ENCODE results near the gene OR2AG1. TPM values are rescaled to one million over a fixed set of nuclear protein-coding genes. Genes with fewer than 3 reads are reported as not detected.

OR2AG1 gene, protein sequence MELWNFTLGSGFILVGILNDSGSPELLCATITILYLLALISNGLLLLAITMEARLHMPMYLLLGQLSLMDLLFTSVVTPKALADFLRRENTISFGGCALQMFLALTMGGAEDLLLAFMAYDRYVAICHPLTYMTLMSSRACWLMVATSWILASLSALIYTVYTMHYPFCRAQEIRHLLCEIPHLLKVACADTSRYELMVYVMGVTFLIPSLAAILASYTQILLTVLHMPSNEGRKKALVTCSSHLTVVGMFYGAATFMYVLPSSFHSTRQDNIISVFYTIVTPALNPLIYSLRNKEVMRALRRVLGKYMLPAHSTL
- not detected in 2 replicates for total RNA-seq (2014; rRNA removed; shearing (Covaris generic))
- not detected in 2 replicates for polyA plus RNA-seq (2015; cell fraction: cytosol; rRNA removed)
- not detected in 2 replicates for polyA plus RNA-seq (2015; cell fraction: nucleus; rRNA removed)

DNA sequence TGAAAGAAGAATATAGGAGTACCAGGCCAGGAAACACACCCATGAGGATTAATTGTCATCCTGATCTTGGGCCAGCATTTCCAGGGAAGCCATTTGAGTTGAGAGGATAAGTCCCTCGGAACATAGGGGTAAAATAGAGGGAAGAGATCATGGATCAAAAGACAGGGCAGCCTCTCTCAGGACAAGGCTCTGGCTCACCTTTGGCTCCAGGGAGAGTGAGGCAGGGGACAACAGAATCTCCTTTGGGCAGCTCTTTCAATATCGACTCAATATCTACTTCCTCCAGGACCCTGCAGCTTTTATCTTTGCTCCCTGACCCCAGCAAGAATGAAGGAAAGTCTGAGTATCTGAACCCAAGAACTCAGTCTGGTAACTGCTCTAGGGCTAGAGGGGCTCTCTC, at the start of gene OR2AG1:
OR2AG1 (plus strand) TSS at position 301 of the 400 bp plus-strand sequence. CDS start 2,018 bp downstream, outside the sequence.
- in situ Hi-C loops (cut with HindIII; ENCODE audit: low pct_unique_long_range_greater_than_20kb, low sequenced_read_pairs): no loop called here
- no peak for DNase-seq (ENCODE audit: low read depth, low spot score)

DNA sequence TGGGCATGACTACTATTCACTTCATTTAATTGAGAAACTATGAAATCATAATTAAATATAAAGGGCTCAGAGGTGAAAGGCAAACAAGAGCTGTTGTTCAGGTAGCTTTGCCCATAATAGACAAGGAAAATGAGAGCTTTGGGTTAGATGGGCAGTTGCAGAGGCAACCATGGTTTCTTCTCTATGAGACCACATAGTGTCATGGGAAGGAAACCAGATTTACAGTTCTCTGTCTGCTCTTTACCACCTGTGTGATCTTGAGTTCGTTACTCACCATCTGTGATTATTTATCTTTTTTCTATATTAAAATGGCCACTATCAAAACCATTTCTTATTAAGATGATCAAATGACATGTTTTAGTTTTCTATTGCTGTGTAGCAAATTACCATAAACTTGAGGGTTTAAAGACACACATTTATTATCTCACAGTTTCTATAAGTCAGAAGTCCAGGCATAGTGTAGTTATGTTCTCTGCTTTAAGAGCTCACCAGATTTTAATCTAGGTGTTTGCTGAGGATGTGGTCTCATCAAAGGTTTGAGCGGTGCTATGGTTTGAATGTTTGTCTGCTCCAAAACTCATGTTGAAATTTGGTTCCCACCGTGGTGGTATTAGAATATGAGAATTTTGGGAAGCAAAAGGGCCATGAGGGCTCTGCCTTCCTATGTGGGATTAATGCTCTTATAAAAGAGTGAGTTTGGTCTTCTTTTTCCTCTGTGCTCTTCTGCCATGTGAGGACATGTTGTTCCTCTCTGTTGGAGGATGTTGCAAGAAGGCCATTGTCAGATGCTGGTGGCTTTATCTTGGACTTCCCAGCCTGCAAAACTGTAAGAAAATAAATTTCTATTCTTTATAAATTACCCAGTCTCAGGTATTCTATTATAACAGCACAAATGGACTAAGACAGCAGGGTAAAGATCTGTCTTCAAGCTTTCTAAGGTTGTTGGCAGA, 49.2 kb upstream of the OR2AG1 start:
- DNase-seq (ENCODE audit: low read depth, low spot score): no peak
- in situ Hi-C loops (cut with HindIII; ENCODE audit: low pct_unique_long_range_greater_than_20kb, low sequenced_read_pairs): no loop called here

DNA sequence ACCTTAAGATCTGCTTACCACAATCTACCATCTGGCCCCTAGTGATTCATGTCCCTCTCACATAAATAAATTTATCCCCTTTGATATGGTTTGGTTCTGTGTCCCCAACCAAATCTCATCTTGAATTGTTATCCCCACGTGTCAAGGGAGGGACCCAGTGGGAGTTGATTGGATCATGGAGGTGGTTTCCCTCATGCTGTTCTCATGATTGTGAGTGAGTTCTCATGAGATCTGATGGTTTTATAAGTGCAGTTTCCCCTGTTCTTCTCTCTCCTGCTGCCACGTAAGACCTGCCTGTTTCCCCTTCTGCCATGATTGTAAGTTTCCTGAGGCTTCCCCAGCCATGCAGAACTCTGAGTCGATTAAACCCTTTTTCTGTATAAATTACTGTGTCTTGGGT, 48.2 kb upstream of the OR2AG1 start:
- no peak for DNase-seq (ENCODE audit: low read depth, low spot score)
- in situ Hi-C loops (cut with HindIII; ENCODE audit: low pct_unique_long_range_greater_than_20kb, low sequenced_read_pairs): no loop called here

DNA sequence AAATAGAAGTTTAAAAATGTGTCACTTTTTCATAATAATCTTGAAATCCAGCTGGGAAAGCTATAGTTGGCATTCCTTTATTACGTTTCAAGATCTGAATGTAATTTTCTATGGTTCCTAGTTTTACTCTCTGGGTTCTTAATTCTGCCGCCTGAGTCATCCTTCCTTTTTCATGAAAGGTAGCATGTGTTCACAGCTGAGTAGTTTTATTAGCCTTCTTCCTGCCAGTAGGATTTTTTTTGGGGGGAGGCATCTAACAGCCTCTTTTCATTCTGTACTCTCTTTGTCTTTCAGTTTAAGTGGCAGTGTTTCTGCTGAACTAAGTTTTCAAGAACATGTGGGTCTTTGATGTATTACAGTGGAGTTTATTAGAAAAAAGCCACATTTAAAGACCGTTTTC, 47.5 kb upstream of the OR2AG1 start:
- peak; percentile 78 for DNase-seq (ENCODE audit: low read depth, low spot score)
- in situ Hi-C loops (cut with HindIII; ENCODE audit: low pct_unique_long_range_greater_than_20kb, low sequenced_read_pairs): no loop called here

DNA sequence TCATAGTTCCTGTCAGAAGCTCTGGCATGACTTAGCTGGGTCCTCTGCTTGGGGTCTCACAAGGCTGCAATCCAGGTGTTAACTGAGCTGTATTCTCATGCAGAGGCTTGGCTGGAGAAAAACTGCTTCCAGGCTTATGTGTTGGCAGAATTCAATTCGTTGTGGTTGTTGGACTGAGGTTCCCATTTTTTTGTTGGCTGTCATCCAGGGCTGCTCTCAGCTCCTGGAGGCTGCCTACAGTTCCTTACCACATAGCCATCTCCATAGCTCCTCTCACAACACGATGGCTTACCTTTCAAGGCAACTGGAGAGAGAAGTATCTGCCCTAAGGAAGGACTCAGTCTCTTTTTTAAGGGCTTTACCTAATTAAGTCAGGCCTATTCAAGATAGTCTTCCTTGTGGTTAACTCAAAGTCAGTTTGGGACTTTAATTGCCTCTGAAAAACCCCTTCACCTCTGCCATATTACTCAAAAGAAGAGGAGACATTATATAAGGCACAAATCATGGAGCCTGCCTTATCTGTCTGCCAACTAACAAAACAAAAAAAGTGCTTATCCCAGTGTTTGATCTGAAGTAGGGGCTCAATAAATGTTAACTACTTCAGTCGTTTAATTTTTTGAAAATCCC, 46.2 kb upstream of the OR2AG1 start:
- in situ Hi-C loops (cut with HindIII; ENCODE audit: low pct_unique_long_range_greater_than_20kb, low sequenced_read_pairs): no loop called here
- DNase-seq (ENCODE audit: low read depth, low spot score): no peak

DNA sequence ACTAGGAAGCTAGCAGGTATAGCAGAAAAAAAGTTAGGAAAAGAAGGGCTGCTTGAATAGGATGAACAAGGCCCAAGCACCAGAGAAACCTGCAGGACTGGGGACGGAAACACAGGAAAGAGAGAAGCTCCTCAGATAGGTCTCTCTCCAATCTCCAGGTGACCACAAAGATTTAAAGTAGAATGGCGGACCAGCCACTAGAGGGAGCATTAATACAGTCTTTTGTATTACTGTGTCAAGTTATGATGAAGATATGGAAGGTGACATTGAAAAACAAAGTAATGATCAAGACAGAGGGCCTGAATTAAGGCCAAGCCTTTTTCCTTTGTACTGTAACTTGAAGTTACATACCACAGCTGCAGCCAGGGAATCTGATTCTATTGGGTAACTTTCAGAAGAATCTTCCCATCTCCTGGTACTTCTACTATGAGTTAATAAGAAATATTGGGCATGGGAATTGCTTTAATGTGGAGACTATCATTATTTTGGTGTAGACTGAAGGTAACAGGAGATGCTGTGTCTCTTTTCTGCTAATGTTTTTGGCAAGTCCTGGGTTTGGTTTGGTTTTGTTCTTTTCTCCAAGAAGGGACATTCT, 44.9 kb upstream of the OR2AG1 start:
- in situ Hi-C loops (cut with HindIII; ENCODE audit: low pct_unique_long_range_greater_than_20kb, low sequenced_read_pairs): no loop called here
- DNase-seq (ENCODE audit: low read depth, low spot score): peak; percentile 85

DNA sequence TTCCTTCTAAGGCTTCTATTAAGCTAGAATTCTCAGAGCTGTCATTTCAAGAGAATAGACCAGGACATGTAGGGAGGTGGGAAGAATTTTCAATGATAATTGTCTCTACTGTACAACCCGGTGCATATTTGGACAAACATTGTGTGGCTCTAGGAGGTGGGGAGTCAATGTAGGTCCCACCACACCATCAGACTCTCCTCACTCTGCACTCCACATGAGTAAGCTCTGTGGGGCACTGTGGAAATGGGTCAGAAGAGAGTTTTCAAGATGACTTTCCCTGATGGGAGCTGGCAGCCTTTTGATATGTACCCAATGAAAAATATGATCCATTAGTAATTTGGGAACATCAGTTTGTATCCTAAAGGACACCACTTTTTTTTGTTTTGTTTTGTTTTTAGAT, 44.2 kb upstream of the OR2AG1 start:
- in situ Hi-C loops (cut with HindIII; ENCODE audit: low pct_unique_long_range_greater_than_20kb, low sequenced_read_pairs): no loop called here
- no peak for DNase-seq (ENCODE audit: low read depth, low spot score)

DNA sequence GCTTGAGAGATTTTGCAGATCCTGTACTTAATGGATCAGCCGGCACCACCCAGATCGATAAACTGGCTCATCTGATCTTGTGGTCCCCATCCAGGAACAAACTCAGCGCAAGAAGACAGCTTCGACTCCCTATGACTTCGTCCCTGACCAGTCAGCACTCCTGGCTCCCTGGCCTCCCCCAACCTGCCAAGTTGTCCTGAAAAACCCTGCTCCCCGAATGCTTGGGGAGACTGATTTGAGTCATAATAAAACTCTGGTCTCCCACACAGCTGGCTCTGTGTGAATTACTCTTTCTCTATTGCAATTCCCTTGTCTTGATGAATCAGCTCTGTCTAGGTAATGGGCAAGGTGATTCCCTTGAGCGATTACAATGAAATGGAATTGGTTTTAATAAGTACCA, 40.6 kb upstream of the OR2AG1 start:
- DNase-seq (ENCODE audit: low read depth, low spot score): no peak
- in situ Hi-C loops (cut with HindIII; ENCODE audit: low pct_unique_long_range_greater_than_20kb, low sequenced_read_pairs): no loop called here

DNA sequence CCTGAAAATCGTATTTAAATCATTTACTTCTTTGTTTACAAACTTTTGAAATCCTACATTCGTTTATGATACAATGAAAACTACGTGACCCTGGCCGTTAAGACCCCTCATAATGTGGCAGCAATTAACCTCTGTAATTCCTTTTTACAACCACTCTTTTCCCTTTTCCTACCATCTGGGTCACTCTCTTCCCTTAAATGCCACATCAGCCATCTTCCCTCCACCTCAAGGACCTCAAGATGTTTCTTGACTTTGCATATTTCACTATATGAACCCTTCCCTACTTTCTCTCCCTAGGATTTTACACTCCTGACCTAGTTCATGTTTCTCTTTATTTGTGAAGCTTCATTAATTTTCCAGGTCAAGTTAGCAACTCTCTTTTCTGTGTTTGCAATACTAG, 37.8 kb upstream of the OR2AG1 start:
- in situ Hi-C loops (cut with HindIII; ENCODE audit: low pct_unique_long_range_greater_than_20kb, low sequenced_read_pairs): no loop called here
- no peak for DNase-seq (ENCODE audit: low read depth, low spot score)

DNA sequence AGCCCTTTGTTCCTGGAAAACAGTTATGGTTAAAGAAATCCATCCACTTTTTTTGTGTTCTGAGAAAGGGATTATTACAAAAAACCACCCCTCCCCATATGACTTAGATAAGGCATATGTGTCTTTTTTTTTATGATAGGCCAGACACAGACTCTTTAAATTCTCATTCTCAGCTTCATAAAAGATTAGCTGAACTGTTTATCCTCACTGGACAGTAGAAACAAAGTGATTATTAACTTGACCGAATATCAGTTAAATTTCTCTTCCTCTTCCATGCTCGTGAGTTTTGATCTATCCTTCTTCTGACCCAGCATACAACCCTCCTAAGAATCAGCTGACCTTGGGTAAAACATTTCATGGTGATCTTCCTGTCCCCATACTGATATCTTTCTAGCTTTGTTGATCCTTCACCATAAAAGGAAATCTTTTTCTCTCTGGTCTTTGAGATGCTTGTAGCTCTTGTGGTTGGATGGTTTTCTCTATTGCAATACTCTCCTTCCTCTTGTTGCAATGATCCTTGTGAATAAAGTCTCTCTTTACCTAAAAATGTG, 37.3 kb upstream of the OR2AG1 start:
- in situ Hi-C loops (cut with HindIII; ENCODE audit: low pct_unique_long_range_greater_than_20kb, low sequenced_read_pairs): no loop called here

DNA sequence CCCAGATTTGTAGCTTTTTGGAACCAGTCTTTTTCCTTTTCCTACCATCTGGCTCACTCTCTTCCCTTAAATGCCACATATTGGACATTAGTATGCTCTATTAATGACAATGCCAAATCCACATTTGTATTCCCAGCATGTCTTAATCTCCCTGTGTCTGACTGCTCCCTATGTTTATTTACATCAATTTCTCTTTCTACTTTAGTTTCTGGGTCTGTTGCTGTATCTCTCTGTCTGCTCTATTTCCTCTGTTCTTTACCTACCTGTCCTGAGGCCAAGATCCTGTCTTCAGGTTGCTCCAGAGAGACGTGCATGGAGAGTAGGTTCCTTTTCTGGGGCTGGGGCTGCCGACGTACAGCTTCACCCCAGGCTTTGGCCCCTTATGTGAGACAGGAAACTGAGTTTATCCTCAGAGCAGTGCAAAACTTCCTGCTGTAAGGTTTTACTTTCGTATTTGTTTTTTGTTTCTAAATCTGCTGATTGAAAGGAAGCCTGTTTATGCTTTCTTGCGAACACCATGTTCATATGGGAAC, 36.7 kb upstream of the OR2AG1 start:
- in situ Hi-C loops (cut with HindIII; ENCODE audit: low pct_unique_long_range_greater_than_20kb, low sequenced_read_pairs): no loop called here
- no peak for DNase-seq (ENCODE audit: low read depth, low spot score)

More for the DNA sequence above, 37.3 kb upstream of the OR2AG1 start:
- no peak for DNase-seq (ENCODE audit: low read depth, low spot score)

DNA sequence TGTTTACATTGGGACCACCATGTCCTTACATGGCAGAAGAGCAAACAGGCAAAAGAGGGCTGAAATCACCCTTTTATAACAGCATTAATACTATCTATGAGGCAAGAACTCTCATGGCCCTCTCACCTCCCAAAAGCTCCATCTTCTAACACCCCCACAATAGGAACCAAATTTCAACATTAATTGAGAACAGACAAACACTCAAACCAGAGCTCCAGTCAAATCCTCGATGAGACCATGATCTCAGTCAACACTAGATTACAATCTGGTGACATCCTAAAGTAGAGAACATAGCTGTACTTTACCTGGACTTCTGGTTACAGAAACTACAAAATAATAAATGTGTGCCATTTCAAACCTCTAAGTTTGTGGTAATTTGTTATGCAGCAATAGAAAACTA, 36.2 kb upstream of the OR2AG1 start:
- in situ Hi-C loops (cut with HindIII; ENCODE audit: low pct_unique_long_range_greater_than_20kb, low sequenced_read_pairs): no loop called here
- no peak for DNase-seq (ENCODE audit: low read depth, low spot score)

DNA sequence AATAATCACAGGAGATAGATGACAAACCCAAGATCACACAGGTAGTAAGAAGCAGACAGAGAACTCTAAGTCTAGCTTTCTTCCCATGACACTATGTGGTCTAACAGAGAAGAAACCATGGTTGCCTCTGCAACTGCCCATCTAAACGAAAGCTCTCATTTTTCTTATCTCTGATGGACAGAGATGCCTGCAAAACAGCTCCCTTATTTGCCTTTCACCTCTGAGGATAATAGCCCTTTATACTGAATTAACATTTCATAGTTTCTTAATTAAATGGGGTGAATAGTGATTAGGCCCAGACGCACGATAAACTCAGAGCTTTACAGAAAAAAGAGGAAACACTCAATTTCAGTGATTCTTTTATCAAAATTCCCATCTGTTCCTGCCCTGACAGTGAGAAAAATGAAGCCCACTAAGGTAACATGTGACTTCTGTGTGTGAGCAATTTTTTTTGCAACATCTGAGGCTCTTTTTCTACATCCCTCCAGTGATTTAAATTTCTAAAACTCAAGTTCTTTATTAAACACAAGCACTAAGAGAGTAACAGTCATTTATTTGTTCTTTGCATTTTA, 35.6 kb upstream of the OR2AG1 start:
- in situ Hi-C loops (cut with HindIII; ENCODE audit: low pct_unique_long_range_greater_than_20kb, low sequenced_read_pairs): no loop called here
- DNase-seq (ENCODE audit: low read depth, low spot score): no peak

DNA sequence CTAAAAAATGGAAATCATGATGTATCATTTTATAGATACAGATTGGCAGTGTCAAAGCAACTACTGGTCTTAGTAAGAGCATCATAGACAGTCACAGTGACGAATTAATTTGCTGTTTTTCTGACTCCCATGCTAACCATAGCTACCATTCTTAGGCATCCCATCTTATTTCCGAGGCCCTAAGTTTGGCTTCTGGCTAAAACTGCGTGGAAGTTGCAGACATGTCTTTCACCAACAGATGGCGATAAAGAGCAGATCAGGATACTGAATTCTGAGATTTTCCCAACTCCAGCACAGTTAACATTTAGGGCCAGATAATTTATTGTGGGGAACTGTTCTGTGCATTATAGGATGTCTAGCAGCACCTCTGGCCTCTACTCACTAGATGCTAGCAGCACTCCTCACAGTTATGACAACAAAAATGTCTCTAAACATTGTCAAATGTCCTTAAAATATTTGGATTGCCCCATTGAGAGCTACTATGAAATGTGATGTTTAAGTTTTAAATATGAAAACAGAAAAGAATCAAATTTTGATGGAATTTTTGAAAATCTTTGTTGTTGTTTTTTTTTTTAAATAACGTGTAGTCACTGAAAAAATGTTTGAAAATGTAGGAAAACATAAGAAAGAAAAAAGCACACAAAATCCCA, 27.4 kb upstream of the OR2AG1 start:
- in situ Hi-C loops (cut with HindIII; ENCODE audit: low pct_unique_long_range_greater_than_20kb, low sequenced_read_pairs): no loop called here
- peak; percentile 67 for DNase-seq (ENCODE audit: low read depth, low spot score)

DNA sequence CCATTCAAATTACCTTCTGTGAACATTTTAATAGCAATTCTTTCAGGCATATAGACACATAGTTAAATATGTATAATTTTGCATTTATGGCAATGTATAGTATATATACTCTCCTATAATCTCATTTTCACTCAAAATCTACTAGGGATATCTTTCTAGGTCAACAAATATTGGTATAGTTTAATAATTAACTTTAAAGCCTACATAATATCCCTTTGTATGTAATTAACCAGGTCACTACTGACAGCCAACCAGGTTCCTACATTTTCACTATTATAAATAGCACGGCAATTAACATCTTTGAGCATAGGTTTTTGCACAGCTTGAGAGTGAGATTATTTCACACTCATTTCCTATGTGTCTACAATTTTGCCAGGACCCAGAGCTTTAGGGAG, 26.9 kb upstream of the OR2AG1 start:
- in situ Hi-C loops (cut with HindIII; ENCODE audit: low pct_unique_long_range_greater_than_20kb, low sequenced_read_pairs): no loop called here
- no peak for DNase-seq (ENCODE audit: low read depth, low spot score)

DNA sequence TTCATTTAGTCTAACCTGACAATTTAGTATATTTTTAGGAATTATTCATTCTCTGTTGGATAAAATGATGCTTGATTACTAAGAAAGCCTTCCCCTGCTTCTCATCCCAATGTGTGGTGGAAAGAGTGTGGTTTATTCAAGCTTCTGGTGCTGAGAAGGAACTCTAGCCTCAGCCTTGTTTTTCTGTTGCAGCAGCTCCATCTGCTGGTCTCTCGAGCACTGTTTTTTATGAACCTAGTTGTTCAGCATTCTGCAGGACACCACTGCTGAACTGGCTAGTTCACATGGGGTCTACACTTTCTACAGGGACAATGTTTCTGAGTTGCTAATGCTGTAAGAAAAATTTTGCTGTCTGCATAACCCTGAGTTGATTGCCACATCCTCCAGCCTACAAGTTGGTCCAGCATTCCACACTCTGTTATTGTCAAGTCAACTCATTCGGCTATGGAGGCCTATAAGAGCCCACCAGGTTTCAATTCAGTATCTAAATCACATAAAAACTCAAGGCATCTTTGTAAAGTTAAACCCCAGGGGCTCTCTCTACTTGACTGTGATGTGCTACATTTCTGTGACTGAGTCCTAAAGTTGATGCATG, 25.4 kb upstream of the OR2AG1 start:
- in situ Hi-C loops (cut with HindIII; ENCODE audit: low pct_unique_long_range_greater_than_20kb, low sequenced_read_pairs): no loop called here
- peak; percentile 81 for DNase-seq (ENCODE audit: low read depth, low spot score)
